Activated CD8-positive, alpha-beta memory T cell treated with anti-CD3 and anti-CD28 coated beads for 1 hour (primary cell): ENCODE measurements around the gene FBXL4.

ENCODE experiments used
- DNase-seq, 2 donors: peaks; one replicate each; pipeline ENCODE4 v3.0.0-alpha.2; 2020; ENCODE audit warnings: low read depth in 1 of 2; ENCODE audit errors: extremely low read depth in 1 of 2

The FBXL4 gene

GRCh38 chr6:98840385-98840784 is 107.4 kb downstream of the FBXL4 start:
- no peak for DNase-seq

- DNase-seq, result no peak
These were observed 107.9 kb downstream of the FBXL4 start for GRCh38 chr6:98839781-98840361.

GRCh38 chr6:98838975-98839374 is 108.8 kb downstream of the FBXL4 start:
- no peak for DNase-seq

GRCh38 chr6:98838032-98838431 is 109.7 kb downstream of the FBXL4 start:
- no peak for DNase-seq

GRCh38 chr6:98836962-98837944 is 110.5 kb downstream of the FBXL4 start:
- no peak for DNase-seq

- no peak for DNase-seq
These were observed 111.5 kb downstream of the FBXL4 start for GRCh38 chr6:98836025-98836961.

- no peak for DNase-seq
These were observed 112.4 kb downstream of the FBXL4 start for GRCh38 chr6:98835149-98836024.

GRCh38 chr6:98834060-98835031 is 113.4 kb downstream of the FBXL4 start, which contains the start of gene POU3F2:
POU3F2 (plus strand) TSS chr6:98834574; CDS start chr6:98834874, 300 bp downstream.
- peak in 1 of 2 donors; percentile 37 for DNase-seq

GRCh38 chr6:98833307-98834059 is 114.3 kb downstream of the FBXL4 start:
- no peak for DNase-seq

GRCh38 chr6:98833057-98833306 is 114.8 kb downstream of the FBXL4 start:
- no peak for DNase-seq

GRCh38 chr6:98832284-98833056 is 115.3 kb downstream of the FBXL4 start:
- DNase-seq, result no peak

GRCh38 chr6:98831959-98832283 is 115.8 kb downstream of the FBXL4 start:
- DNase-seq, result no peak

GRCh38 chr6:98831057-98831958 is 116.4 kb downstream of the FBXL4 start:
- no peak for DNase-seq

- DNase-seq, result no peak
These were observed 117.6 kb downstream of the FBXL4 start for GRCh38 chr6:98830146-98830545.

GRCh38 chr6:98828941-98829411 is 118.8 kb downstream of the FBXL4 start:
- no peak for DNase-seq

- DNase-seq, result no peak
These were observed 119.4 kb downstream of the FBXL4 start for GRCh38 chr6:98828211-98828788.
